Left hindlimb (tissue), 1 donor: ENCODE data around the gene NXPE2.

Experiments used
- DNase-seq: peaks from one replicate; pipeline ENCODE4 v3.0.0-alpha.2; 2018

The NXPE2 gene

DNA sequence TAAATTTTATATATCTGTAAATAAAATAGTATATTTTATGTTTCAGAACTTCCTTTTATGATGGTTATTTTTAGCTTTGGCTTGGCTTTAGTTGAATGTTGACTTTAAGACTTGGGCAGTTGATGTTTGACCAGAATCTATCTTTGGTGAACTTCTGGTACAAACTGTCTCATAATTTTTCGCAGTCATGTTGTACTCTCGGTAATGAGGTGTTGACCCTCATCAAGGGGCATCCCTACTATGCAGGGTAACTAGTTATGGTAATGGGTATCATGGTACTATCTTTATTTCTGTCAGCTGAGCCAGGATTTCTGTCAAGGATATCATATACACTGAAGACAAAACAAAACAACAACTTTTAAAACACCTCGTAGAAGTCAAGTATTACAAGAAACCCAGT lies 67.7 kb downstream of the NXPE2 start:
- DNase-seq, result no peak
